HepG2 (cell line): ENCODE results near the gene MCF2L. TPM values are rescaled to one million over a fixed set of nuclear protein-coding genes. Genes with fewer than 3 reads are reported as not detected.

Experiments used
- ATAC-seq: fragments of 200-7000 bp; cut with Tn5 transposase; 3 replicates; pipeline ENCODE4 v1.9.1; 2020; ENCODE audit warnings: mild to moderate bottlenecking, moderate library complexity
- BruUV-seq: library from RNA; stranded (reverse); fragments of 400-500 nt; replicated peaks from 2 replicates; lab custom pipeline; 2021; lab: Mats Ljungman, UMichigan
- CTCF ChIA-PET: fragments of 300-600 bp; formaldehyde crosslinking; extraction: SDS; loops from one replicate; lab custom pipeline; 2021; ENCODE audit warnings: low total read pairs, inconsistent platforms, low intra/inter-chr PET ratio; lab: Yijun Ruan, JAX
- POLR2A ChIA-PET: fragments of 350-600 bp; sonication (Branson Sonifier 250); formaldehyde crosslinking; loops from one replicate; lab custom pipeline; 2020; ENCODE audit warnings: antibody characterized with exemption, inconsistent platforms; lab: Yijun Ruan, JAX
- DNase-seq: peaks from one replicate; pipeline ENCODE4 v3.0.0-alpha.2; 2015; ENCODE audit warnings: low spot score
- FAIRE-seq: peaks from 3 replicates; lab custom pipeline; 2011; peaks lifted over from hg19 to GRCh38; lab: Jason Lieb, UNC
- H2AFZ ChIP-seq: one replicate; pipeline ENCODE4 v1.6.1; 2011; ENCODE audit warnings: low read length, inconsistent platforms
- H3K27ac ChIP-seq: fragments of 300-600 bp; 3 replicates; pipeline ENCODE4 v1.8.0; 2011; ENCODE audit warnings: mixed run types, mild to moderate bottlenecking, mixed read lengths, low read length, inconsistent platforms; ENCODE audit not compliant: insufficient read depth; ENCODE audit errors: extremely low read length
- H3K27me3 ChIP-seq, 2 experiments: fragments of 200-600 bp in 1 of 2; 2 replicates in 1 of 2; 3 replicates in 1 of 2; pipeline versions ENCODE4 v1.6.0 to v1.8.0; 2011; ENCODE audit warnings: low read length in 2 of 2, mild to moderate bottlenecking in 2 of 2, moderate library complexity in 2 of 2, inconsistent platforms in 1 of 2; ENCODE audit not compliant: insufficient read depth in 2 of 2, control insufficient read depth in 1 of 2
- H3K36me3 ChIP-seq, 2 experiments: fragments of 200-600 bp in 1 of 2; replicated peaks in 1 of 2; 2 replicates in 1 of 2; 3 replicates in 1 of 2; pipeline versions ENCODE4 v1.5.1 to v1.8.0; 2011; ENCODE audit warnings: low read length in 2 of 2, inconsistent platforms in 1 of 2; ENCODE audit not compliant: insufficient read depth in 2 of 2, control insufficient read depth in 1 of 2
- H3K4me1 ChIP-seq: 2 replicates; pipeline ENCODE4 v1.5.1; 2012; ENCODE audit warnings: low read length, inconsistent platforms; ENCODE audit not compliant: insufficient read depth
- H3K4me2 ChIP-seq: 2 replicates; pipeline ENCODE4 v1.6.0; 2011; ENCODE audit warnings: low read depth, low read length, inconsistent platforms
- H3K4me3 ChIP-seq, 3 experiments: fragments of 200-600 bp in 1 of 3; sonication (generic), shearing (Covaris generic) in 1 of 3; replicated peaks in 1 of 3; 2 replicates each; pipeline ENCODE4 v1.5.1; 2011 to 2016; ENCODE audit warnings: low read length in 3 of 3, inconsistent platforms in 2 of 3, low read depth in 2 of 3, mild to moderate bottlenecking in 2 of 3, control low read depth in 1 of 3, mixed read lengths in 1 of 3; ENCODE audit not compliant: insufficient read depth in 1 of 3
- H3K79me2 ChIP-seq: one replicate; pipeline ENCODE4 v1.6.1; 2011; ENCODE audit warnings: low read length, inconsistent platforms; ENCODE audit not compliant: insufficient read depth
- H3K9ac ChIP-seq: 2 replicates; pipeline ENCODE4 v1.6.0; 2011; ENCODE audit warnings: mild to moderate bottlenecking, low read depth, low read length, inconsistent platforms; ENCODE audit not compliant: insufficient read depth
- H3K9me3 ChIP-seq: 2 replicates; pipeline ENCODE4 v1.5.1; 2012; ENCODE audit warnings: mild to moderate bottlenecking, low read length
- H4K20me1 ChIP-seq: 2 replicates; pipeline ENCODE4 v1.6.0; 2011; ENCODE audit warnings: inconsistent platforms, mild to moderate bottlenecking, low read length, moderate library complexity; ENCODE audit not compliant: insufficient read depth
- BRD4 ChIP-seq: sonication (generic); formaldehyde crosslinking; IDR thresholded peaks from 2 replicates; pipeline ENCODE4 v1.4.0; 2020; ENCODE audit warnings: missing genetic modification reagents
- CEBPB ChIP-seq: IDR thresholded peaks from 2 replicates; pipeline ENCODE4 v1.6.1; 2011; ENCODE audit warnings: low read depth, low read length, improper control_type of control experiment, borderline replicate concordance
- FOXA3 ChIP-seq: IDR thresholded peaks from 2 replicates; pipeline ENCODE4 v1.6.1; 2016; ENCODE audit warnings: missing genetic modification reagents, missing compliant biosample characterization
- JUND ChIP-seq: sonication (generic); formaldehyde crosslinking; IDR thresholded peaks from 2 replicates; pipeline ENCODE4 v1.8.0; 2022; ENCODE audit warnings: mild to moderate bottlenecking, missing genetic modification reagents
- PHF21A ChIP-seq: sonication (generic); formaldehyde crosslinking; IDR thresholded peaks from 2 replicates; pipeline ENCODE4 v1.5.0; 2020; ENCODE audit warnings: mild to moderate bottlenecking, missing genetic modification reagents
- ZBTB42 ChIP-seq: sonication (generic); formaldehyde crosslinking; IDR thresholded peaks from 2 replicates; pipeline ENCODE4 v1.5.0; 2020; ENCODE audit warnings: mild to moderate bottlenecking, missing genetic modification reagents
- ZNF383 ChIP-seq: sonication (generic); formaldehyde crosslinking; IDR thresholded peaks from 2 replicates; pipeline ENCODE4 v1.4.0; 2020; ENCODE audit warnings: missing genetic modification reagents, mild to moderate bottlenecking, borderline replicate concordance
- ZNF672 ChIP-seq: sonication (generic); formaldehyde crosslinking; IDR thresholded peaks from 2 replicates; pipeline ENCODE4 v1.8.1; 2022; ENCODE audit warnings: missing genetic modification reagents
- ZNF746 ChIP-seq: sonication (generic); formaldehyde crosslinking; IDR thresholded peaks from 2 replicates; pipeline ENCODE4 v1.8.0; 2022; ENCODE audit warnings: mild to moderate bottlenecking, missing genetic modification reagents
- WGBS: methylation state at CpG from one replicate; pipeline ENCODE4 v1.1.6; 2017; ENCODE audit warnings: low lambda C conversion rate; 5-methylcytosine and 5-hydroxymethylcytosine counted together
- in situ Hi-C: cut with HindIII; loops from 2 replicates; pipeline ENCODE4 v1.10.0; 2017; ENCODE audit warnings: low pct_unique_long_range_greater_than_20kb; ENCODE audit not compliant: extremely low pct_ligation_motif_present
- intact Hi-C: fragments of 100-400 bp; cut with micrococcal nuclease; formaldehyde crosslinking; loops from one replicate; pipeline ENCODE4 v1.10.0; 2022; ENCODE audit not compliant: unreplicated experiment
- polyA plus RNA-seq, 8 experiments: library from polyadenylated mRNA; depleted of rRNA in 3 of 8; stranded (reverse) in 7 of 8; unstranded in 1 of 8; fragments of >200 nt; fragmentation: Illumina TruSeq in 4 of 8; extraction: Trizol in 4 of 8; gene quantifications; 2 replicates each; pipeline versions ENCODE4 v1.2.1 to v1.2.3, GENCODE V29; 2011 to 2016; ENCODE audit warnings: low read depth in 4 of 8, missing spikeins in 1 of 8, mixed read lengths in 1 of 8; ENCODE audit not compliant: insufficient read depth in 1 of 8
- total RNA-seq, 5 experiments: library from RNA; depleted of rRNA; stranded (reverse); fragments of >200 nt; fragmentation: Illumina TruSeq; extraction: Trizol; gene quantifications; 2 replicates each; pipeline ENCODE4 v1.2.3, GENCODE V29; 2016; ENCODE audit warnings: low read depth in 1 of 5

Gene MCF2L
- total and polyA plus RNA-seq, 2 of the 13 experiments (the other 11 are each of a cell fraction or from before 2014, with no cell fraction given) = 19.4 to 28.4 TPM

DNA sequence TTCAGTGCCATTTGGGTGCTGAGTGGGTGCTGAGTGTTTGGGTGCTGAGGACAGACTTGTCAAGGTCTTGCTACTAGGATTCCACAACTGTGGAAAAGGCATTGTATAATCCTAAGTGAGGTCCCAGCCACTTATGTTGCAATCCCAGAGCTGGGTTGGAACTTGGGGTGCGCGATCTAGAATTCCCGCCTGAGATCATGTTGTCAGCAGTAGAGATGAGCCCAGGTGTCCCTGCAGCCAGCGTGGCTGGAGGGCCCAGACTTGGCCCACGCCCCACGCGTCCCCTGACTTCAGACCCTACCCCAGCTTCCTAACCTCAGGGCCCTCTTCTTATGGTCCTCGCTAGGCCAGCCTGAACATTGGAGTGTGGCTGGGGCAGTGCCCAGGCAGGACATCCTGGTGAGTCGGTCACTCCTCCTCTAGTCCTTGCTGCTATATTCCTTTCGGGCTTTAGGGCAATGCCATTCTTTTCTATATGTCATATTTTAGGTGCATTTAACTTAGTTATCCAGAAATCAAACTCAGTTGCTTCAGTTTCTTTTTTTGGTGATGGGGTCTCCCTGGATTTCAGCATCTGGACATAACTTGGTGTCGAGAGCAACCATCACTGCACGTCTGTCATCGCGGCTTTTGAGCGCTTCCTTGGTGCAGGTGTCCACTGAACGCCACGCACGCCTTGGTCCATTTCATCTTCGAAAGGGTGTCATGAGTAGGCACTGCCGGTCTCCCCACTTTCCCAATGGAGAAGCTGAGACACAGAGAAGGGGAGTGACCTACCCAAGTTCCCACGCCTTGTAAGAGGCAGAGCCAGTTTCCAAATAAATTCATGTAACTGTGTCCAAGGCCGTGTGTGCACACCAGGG is 90.2 kb downstream of the MCF2L start:
- no TSS peak for BruUV-seq
- Histone ChIP-seq H3K9ac (no peak overlapping the region), H3K36me3 (peaks cover 7 to 11% of the 10 kb centered on the region in 2 experiments; a peak in 3 of 5 replicates), H3K9me3 (no peaks in the 10 kb centered on the region), H3K4me1 (no peaks in the 10 kb centered on the region), H3K4me3 (no peak overlapping the region), H3K27me3 (no peaks in the 10 kb centered on the region), H4K20me1 (no peaks in the 10 kb centered on the region), H3K4me2 (no peak overlapping the region), H2AFZ (no peak overlapping the region), H3K27ac (no peak overlapping the region), H3K79me2 (no peaks in the 10 kb centered on the region)
- no peak for DNase-seq
- intact Hi-C loops (no loop called here), in situ Hi-C loops (no loop called here)
- FAIRE-seq = no peak
- WGBS = 95% methylated on average over 21 of the region's 22 CpGs
- CTCF ChIA-PET = no interaction called here
- POLR2A ChIA-PET = no interaction called here
- peak; percentile 36 for ATAC-seq
- TF ChIP-seq CEBPB = peak; percentile 72; the same call in 1 of the 2 replicates
- no peak for TF ChIP-seq ZNF746 (CRISPR knock-in tag)

DNA sequence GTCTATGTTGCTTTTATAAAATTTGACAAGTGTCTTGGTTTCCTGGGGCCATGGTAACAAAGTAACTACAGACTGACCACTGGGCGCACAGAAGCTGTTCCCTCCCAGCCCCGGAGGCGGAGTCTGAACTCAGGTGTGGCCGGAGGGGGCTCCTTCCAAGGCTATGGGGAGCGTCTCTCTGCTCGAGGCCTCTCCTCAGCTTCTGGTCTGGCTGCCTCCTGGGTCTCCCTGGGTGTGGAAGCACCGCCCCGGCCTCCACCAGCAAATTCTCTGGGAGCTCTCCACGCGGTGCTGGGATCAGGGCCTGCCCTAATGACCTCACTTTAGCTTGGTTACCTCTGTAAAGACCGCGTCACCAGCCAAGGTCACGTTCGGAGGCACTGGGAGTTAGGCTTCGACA is 90.9 kb downstream of the MCF2L start:
- Histone ChIP-seq H2AFZ (no peak overlapping the region), H3K9ac (no peak overlapping the region), H3K4me3 (no peak overlapping the region), H3K79me2 (no peaks in the 10 kb centered on the region), H3K4me1 (no peaks in the 10 kb centered on the region), H3K27me3 (no peaks in the 10 kb centered on the region), H3K27ac (no peak overlapping the region), H3K9me3 (no peaks in the 10 kb centered on the region), H4K20me1 (no peaks in the 10 kb centered on the region), H3K4me2 (no peak overlapping the region), H3K36me3 (peaks cover 11 to 17% of the 10 kb centered on the region in 2 experiments; a peak in 3 of 5 replicates)
- TF ChIP-seq BRD4 (no peak), ZNF383 (CRISPR knock-in tag) (no peak), PHF21A (CRISPR knock-in tag) (no peak), JUND (no peak), FOXA3 (CRISPR knock-in tag) (no peak), ZBTB42 (CRISPR knock-in tag) (no peak), ZNF672 (no peak)
- BruUV-seq = no TSS peak
- no peak for ATAC-seq
- intact Hi-C loops = no loop called here
- no peak for FAIRE-seq
- DNase-seq = no peak
- in situ Hi-C loops = no loop called here
- POLR2A ChIA-PET = no interaction called here
- CTCF ChIA-PET = no interaction called here
- WGBS = 96% methylated on average over 15 of the region's 15 CpGs
